ENCODE measurements around the gene MED16. TPM values are rescaled to one million over a fixed set of nuclear protein-coding genes. Genes with fewer than 3 reads are reported as not detected.

MED16 gene
- polyA plus RNA-seq, 3 donors = 20.7 to 37.4 (median 32.8) TPM

DNA sequence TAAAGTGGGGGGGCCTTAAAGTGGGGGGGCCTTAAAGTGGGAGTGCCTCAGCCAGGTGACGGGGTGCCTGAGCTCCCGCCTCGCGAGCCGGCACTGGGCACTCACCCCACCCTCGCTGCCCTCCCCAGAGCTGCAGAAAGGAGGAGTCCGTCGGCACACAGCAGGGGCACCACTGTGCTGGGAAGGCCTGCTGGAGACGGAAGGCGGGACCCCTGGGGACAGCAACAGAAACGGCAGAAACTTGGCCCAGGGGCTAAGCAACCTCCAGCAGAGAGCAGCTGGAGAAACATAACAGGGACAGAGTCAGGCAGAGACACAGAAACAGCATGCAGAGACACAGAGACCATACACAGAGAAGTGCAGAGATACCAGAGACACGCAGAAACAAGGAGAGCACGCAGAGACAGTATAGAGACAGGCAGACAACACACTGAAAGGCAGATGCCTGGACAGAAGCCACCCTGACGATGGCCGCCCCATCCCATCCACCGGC lies 25.6 kb downstream of the MED16 start:
- no peaks in the 10 kb centered on the region for H3K79me2 ChIP-seq (ENCODE audit: insufficient read depth, low read length)
- 91% methylated on average over 16 of the region's 16 CpGs for WGBS (ENCODE audit: insufficient coverage)
- H3K27ac Mint-ChIP-seq = no peak overlapping the region
- H3K9me3 Mint-ChIP-seq = peaks cover 0 to 2% (median 0%) of the 10 kb centered on the region in 7 donors
- peaks cover 29 to 44% of the 10 kb centered on the region in 2 donors for H3K36me3 Mint-ChIP-seq
- DNase-seq = no peak
- no peak overlapping the region for H3K4me3 ChIP-seq (replicated peaks in 1 of 3; ENCODE audit: low read depth in 2 of 3, low read length in 3 of 3)
- peaks cover 0 to 11% of the 10 kb centered on the region in 2 donors for H3K27me3 ChIP-seq (ENCODE audit: control insufficient read depth in 2 of 2, insufficient read depth in 2 of 2, low read length in 2 of 2)
- no peaks in the 10 kb centered on the region for H3K9me3 ChIP-seq (replicated peaks in 1 of 2; ENCODE audit: control insufficient read depth in 1 of 2, insufficient read depth in 1 of 2, low read length in 2 of 2)
- H3K27me3 Mint-ChIP-seq (ENCODE audit: low read depth in 3 of 3) = peaks cover 0 to 5% (median 2%) of the 10 kb centered on the region in 3 donors
- H3K36me3 ChIP-seq (replicated peaks in 1 of 2; ENCODE audit: control insufficient read depth in 1 of 2, insufficient read depth in 2 of 2, low read length in 2 of 2) = peaks cover 10 to 18% of the 10 kb centered on the region in 2 donors
- no peak overlapping the region for H3K4me3 Mint-ChIP-seq
- intact Hi-C loops (cut with micrococcal nuclease) = loop anchor here in 1 of 2 donors (10.0 kb wide), 1 partner anchor 377 kb away; the partner anchor contains the start of genes ATP5F1D and MIDN
- no peak overlapping the region for H3K9ac ChIP-seq (ENCODE audit: insufficient read depth, low read length, poor library complexity, severe bottlenecking)
- TF ChIP-seq, protein P1, sequence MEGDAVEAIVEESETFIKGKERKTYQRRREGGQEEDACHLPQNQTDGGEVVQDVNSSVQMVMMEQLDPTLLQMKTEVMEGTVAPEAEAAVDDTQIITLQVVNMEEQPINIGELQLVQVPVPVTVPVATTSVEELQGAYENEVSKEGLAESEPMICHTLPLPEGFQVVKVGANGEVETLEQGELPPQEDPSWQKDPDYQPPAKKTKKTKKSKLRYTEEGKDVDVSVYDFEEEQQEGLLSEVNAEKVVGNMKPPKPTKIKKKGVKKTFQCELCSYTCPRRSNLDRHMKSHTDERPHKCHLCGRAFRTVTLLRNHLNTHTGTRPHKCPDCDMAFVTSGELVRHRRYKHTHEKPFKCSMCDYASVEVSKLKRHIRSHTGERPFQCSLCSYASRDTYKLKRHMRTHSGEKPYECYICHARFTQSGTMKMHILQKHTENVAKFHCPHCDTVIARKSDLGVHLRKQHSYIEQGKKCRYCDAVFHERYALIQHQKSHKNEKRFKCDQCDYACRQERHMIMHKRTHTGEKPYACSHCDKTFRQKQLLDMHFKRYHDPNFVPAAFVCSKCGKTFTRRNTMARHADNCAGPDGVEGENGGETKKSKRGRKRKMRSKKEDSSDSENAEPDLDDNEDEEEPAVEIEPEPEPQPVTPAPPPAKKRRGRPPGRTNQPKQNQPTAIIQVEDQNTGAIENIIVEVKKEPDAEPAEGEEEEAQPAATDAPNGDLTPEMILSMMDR (IDR thresholded peaks at IDR 0.05) = no peak
- H2AFZ ChIP-seq (ENCODE audit: insufficient read depth, low read depth, low read length, poor library complexity, severe bottlenecking) = no peak overlapping the region
- H3K4me1 ChIP-seq (ENCODE audit: control insufficient read depth in 1 of 2, insufficient read depth in 2 of 2, low read length in 2 of 2) = peaks cover 24 to 25% of the 10 kb centered on the region in 2 donors
- peaks cover 72% of the 10 kb centered on the region for H4K20me1 ChIP-seq (ENCODE audit: insufficient read depth, low read length)
- H3K27ac ChIP-seq (ENCODE audit: low read depth in 1 of 2, low read length in 2 of 2) = no peak overlapping the region
- peaks cover 19% of the 10 kb centered on the region for H3K4me1 Mint-ChIP-seq
- no peak overlapping the region for H3K4me2 ChIP-seq (replicated peaks; ENCODE audit: extremely low read depth, low read length, poor library complexity, severe bottlenecking)

DNA sequence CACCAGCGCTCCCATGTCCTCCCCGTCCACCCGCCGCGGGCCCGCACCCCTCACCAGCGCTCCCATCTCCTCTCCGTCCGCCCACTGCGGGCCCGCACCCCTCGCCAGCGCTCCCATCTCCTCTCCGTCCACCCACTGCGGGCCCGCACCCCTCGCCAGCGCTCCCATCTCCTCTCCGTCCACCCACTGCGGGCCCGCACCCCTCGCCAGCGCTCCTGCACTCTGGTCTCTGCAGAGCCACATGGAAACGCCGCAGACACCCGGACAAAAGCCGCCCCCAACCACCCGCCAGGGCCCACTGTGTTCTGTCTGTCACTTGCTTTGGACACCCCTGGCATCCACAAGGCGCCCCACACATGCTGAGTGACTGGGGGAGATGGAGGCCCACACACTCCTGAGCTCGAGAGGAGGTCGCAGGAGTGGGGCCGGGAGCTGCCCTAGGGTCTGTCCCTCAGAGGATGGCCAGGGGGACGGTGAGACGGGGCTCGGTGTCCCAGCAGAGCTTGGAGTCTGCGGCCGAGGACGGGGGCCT lies 26.2 kb downstream of the MED16 start:
- no peak overlapping the region for H3K27ac Mint-ChIP-seq
- peaks cover 0 to 2% (median 0%) of the 10 kb centered on the region in 7 donors for H3K9me3 Mint-ChIP-seq
- H3K27me3 Mint-ChIP-seq (ENCODE audit: low read depth in 3 of 3) = peaks cover 0 to 5% (median 2%) of the 10 kb centered on the region in 3 donors
- no peak overlapping the region for H3K4me3 Mint-ChIP-seq
- H3K9me3 ChIP-seq (replicated peaks in 1 of 2; ENCODE audit: control insufficient read depth in 1 of 2, insufficient read depth in 1 of 2, low read length in 2 of 2) = no peaks in the 10 kb centered on the region
- no peak overlapping the region for H2AFZ ChIP-seq (ENCODE audit: insufficient read depth, low read depth, low read length, poor library complexity, severe bottlenecking)
- no peak overlapping the region for H3K27ac ChIP-seq (ENCODE audit: low read depth in 1 of 2, low read length in 2 of 2)
- H3K36me3 ChIP-seq (replicated peaks in 1 of 2; ENCODE audit: control insufficient read depth in 1 of 2, insufficient read depth in 2 of 2, low read length in 2 of 2) = peaks cover 10 to 18% of the 10 kb centered on the region in 2 donors
- no peak overlapping the region for H3K9ac ChIP-seq (ENCODE audit: insufficient read depth, low read length, poor library complexity, severe bottlenecking)
- H3K36me3 Mint-ChIP-seq = peaks cover 29 to 44% of the 10 kb centered on the region in 2 donors
- intact Hi-C loops (cut with micrococcal nuclease) = loop anchor here in 1 of 2 donors (10.0 kb wide), 1 partner anchor 378 kb away; the partner anchor contains the start of genes ATP5F1D and MIDN
- no peaks in the 10 kb centered on the region for H3K79me2 ChIP-seq (ENCODE audit: insufficient read depth, low read length)
- TF ChIP-seq, protein P1 (IDR thresholded peaks at IDR 0.05) = no peak
- peaks cover 20 to 25% of the 10 kb centered on the region in 2 donors for H3K4me1 ChIP-seq (ENCODE audit: control insufficient read depth in 1 of 2, insufficient read depth in 2 of 2, low read length in 2 of 2)
- peaks cover 77% of the 10 kb centered on the region for H4K20me1 ChIP-seq (ENCODE audit: insufficient read depth, low read length)
- no peak overlapping the region for H3K4me3 ChIP-seq (replicated peaks in 1 of 3; ENCODE audit: low read depth in 2 of 3, low read length in 3 of 3)
- DNase-seq = no peak
- no peak overlapping the region for H3K4me2 ChIP-seq (replicated peaks; ENCODE audit: extremely low read depth, low read length, poor library complexity, severe bottlenecking)
- H3K4me1 Mint-ChIP-seq = peaks cover 18% of the 10 kb centered on the region
- WGBS (ENCODE audit: insufficient coverage) = 97% methylated on average over 7 of the region's 38 CpGs
- peaks cover 0 to 11% of the 10 kb centered on the region in 2 donors for H3K27me3 ChIP-seq (ENCODE audit: control insufficient read depth in 2 of 2, insufficient read depth in 2 of 2, low read length in 2 of 2)
